Activated T-helper 1 cell treated with Interleukin-2 at 50 U/mL for 16 hours (primary cell): ENCODE data around the gene DRICH1.
"Not testable (repeated sequence)": the region's sequence is repeated elsewhere in the genome, so short reads cannot be mapped to it uniquely, and the experiment has no call there.

Experiments
- DNase-seq: peaks from one replicate; pipeline ENCODE4 v3.0.0-alpha.2; 2020; ENCODE audit warnings: low read depth

Gene DRICH1

DNA sequence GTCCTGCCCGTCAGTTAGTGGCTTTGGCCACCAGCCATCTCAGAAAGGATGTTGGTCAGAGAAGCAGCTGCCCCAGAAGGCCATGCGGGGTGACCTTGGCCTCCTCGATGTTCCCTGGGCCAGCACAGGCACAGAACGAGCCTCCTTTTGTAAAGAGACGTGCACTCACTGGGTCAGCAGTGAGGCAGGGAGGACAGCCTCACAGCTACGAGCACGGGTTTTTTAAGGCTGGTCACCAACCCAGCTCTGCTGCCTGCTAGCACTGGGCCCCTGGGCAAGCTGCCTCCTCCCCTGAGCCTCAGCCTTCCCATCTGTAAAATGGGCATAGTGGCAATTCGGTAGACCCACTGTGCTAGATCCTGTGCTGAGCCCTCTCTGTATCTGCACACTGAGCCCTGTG is 62.8 kb downstream of the DRICH1 start:
- DNase-seq = no peak

DNA sequence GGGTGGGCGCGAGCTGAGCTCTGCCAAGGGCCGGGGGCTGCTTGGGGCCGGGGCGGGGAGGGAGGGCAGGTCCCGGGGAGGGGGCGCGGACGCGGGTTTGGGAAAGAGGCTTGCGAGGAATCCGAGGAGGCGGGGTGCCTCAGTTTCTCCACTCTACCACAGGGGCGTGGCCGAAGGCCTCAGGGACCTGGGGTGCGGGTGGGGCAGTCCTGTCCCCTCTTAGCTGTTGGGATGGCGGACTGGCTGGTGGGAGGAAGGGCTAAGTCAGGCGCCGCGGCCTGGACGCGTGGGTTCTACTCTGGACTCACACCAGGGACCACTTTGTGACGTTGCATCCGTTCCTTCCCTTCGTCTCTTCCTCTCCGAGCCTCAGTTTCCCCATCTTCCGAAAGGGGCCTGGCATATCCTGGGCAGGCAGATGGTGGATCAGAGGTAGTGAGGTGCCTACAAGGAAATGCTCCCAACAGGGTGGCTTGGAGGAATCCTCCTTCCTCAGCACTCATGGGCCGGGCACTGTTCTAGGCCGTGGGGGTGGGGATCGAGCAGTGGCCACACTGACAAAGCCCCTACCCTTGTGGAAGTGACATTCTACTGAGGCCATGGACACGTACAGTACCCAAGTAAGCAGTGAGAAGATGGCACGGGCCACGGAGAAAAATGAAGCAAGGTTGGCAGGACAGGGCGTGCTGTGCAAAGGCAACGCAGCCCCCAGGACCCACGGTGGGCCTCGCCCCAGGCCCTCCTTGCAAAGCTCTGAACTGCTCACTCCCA is 65.2 kb downstream of the DRICH1 start:
- no peak for DNase-seq

DNA sequence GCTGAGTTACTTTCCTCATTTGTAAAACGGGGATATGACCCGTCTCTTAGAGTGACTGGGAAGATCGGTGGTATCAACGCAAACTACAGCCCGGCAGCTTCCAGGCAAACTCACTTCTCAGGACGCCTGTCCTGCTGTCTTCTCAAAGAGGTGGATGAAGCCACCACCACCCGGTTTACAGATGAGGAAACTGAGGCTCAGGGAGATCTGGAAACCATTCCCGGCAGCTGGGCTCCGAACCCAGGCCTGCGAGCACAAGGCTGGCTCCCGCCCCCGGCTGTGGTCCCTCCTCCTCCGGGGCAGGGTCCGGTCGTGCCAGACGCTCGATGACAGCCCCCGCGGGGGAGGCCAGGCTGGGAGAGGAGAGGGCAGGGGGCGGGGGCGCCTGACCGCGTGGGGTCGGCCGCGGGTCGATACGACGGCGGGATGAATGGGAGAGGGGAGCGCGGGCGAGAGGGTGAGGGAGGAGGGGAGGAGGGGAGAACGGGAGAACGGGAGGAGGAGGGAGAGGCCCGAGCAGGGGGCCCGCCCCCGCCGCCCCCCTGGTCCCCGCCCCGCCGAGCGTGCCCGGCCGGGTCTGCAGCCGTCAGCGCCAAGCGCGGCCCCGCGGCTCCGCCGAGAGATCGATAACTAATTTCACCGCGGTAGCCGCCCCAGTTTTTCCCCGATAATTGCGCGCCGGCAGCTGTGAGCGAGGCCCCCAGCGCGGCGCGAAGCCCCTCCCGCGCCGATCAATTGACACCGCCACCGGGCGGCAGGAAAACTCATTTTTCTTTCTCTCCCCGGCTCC is 66.0 kb downstream of the DRICH1 start:
- DNase-seq = no peak

DNA sequence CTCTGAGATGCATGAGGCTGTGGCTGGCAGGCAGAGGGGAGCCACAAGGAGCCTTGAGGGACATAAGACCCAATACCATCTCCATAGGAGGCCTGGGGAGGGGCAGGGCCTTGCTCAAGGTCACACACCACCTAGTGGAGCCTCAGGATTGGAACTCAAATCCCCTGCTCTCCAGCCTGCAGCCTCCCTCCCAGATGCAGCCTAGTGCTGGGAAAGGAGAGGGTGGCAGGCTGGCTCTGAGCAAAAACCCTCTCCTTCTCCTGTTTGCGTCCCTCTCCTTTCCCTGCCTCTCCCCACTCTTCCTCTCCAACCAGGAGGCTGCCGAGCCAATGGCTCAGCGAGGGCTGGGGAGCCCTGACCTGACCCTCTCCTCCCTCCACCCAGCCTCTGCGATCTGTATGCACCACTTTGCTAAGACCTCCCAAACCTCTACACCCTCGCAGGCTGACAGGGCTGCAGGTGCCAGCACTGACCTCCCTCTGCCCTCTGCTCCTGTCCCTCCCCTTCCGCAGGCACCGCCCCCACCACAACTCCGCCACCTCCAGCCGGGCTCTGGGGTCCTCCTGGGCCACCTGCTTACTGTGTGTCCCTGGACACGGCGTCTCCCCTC is 66.7 kb downstream of the DRICH1 start:
- DNase-seq = no peak

DNA sequence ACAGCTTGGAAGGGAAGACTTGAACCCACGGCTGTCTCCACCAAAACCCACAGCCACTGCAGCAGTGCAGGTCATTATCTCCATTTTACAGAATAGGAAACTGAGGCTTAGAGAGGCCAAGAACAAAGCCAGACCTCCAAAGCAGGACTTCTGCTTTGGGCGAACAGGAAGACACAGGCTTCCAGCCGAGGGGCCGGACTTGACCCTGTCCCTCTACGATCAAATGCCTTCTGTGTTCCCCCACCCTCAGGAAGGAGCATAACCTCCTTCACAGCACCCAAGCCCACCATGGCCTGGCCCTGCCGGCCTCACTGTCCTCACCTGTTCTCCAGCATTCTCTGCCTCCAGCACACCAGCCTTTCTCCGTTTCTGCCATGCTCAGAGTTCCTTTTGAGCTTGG is 67.8 kb downstream of the DRICH1 start:
- no peak for DNase-seq

DNA sequence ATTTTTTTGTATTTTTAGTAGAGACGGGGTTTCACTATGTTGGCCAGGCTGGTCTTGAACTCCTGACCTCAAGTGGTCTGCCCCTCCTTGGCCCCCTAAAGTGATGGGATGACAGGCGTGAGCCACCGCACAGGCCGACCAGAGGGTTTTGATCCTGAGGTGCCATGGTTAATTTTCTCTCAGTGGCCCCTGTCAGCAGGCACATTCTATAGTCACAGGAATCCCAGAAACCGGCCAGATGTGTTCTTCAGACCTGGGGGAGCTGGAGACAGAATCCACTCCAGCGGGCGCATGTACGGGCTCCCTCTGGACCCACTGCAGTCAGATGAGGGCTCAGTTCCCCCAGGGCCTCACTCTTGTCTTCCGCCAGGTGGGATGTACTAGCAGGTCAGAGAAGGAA is 69.0 kb downstream of the DRICH1 start:
- DNase-seq = no peak

DNA sequence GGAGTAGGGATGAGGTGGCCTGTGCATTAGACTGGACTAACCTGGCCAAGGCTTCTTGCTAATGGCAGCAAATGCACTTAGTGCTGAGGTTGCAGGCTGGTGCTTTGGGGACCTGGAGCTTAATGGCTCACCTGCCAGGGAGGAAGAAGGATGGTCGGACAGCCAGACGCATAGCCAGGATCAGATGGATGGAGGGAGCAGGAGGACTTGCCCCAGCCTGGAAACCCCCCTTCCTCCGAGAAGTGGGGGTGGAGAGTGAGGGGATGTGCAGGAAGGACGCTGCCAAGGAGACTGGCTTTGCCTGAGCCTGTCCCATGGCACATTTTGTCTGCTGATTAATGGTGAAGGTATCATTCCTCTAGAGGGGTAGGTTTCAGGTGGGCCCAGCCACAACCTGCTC is 69.9 kb downstream of the DRICH1 start:
- DNase-seq = no peak

DNA sequence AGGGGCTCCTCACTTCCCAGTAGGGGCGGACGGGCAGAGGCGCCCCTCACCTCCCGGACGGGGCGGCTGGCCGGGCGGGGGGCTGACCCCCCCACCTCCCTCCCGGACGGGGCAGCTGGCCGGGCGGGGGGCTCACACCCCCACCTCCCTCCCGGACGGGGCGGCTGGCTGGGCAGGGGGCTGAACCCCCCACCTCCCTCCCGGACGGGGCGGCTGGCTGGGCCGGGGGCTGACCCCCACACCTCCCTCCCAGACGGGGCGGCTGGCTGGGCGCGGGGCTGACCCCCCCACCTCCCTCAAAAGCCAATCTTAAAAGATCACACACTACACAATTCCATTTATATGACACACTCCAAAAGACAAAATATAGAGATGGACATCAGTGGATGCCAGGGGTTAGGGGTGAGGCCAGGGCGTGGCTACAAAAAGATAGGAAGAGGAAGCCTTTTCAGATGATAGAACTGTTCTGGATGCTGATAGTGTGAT is 71.1 kb downstream of the DRICH1 start:
- DNase-seq = not testable (repeated sequence)

DNA sequence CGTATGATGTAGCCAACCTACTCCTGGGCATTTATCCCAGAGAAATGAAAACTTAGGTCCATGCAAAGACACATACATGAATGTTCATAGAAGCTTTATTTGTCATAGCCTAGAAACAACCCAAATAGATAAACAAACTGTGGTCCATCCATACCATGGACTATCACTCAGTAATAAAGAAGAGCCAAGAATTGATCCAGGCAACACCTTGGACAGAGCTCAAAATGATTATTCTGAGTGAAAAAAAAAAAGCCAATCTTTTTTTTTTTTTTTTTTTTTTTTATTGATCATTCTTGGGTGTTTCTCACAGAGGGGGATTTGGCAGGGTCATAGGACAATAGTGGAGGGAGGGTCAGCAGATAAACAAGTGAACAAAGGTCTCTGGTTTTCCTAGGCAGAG is 71.9 kb downstream of the DRICH1 start:
- not testable (repeated sequence) for DNase-seq
